Caki2 (cell line): Measurements from ENCODE around the gene FAM107B. TPM values are rescaled to one million over a fixed set of nuclear protein-coding genes. Genes with fewer than 3 reads are reported as not detected.
A peak's percentile ranks its signal among the peaks of the same experiment; 100 is the strongest.

Experiments used
- DNase-seq: peaks from one replicate; pipeline ENCODE4 v3.0.0-alpha.2; 2015; ENCODE audit warnings: low read depth
- in situ Hi-C: cut with HindIII; loops from 2 replicates; pipeline ENCODE4 v1.10.0; 2016; ENCODE audit warnings: low sequenced_read_pairs, low pct_unique_long_range_greater_than_20kb, mixed read lengths
- total RNA-seq: library from RNA; depleted of rRNA; stranded (reverse); fragments of >200 nt; shearing (Covaris generic); gene quantifications from 2 replicates; pipeline ENCODE4 v1.2.3, GENCODE V29; 2014; ENCODE audit warnings: low replicate concordance

FAM107B gene
- total RNA-seq, 1 experiment from 2014 or later = 125 TPM

GRCh38 chr10:14782691-14783363, 8.1 kb upstream of the FAM107B start:
- in situ Hi-C loops = no loop called here
- DNase-seq = peak; percentile 80

GRCh38 chr10:14781763-14782162, 7.1 kb upstream of the FAM107B start:
- no peak for DNase-seq
- in situ Hi-C loops = no loop called here

GRCh38 chr10:14779001-14779651, 4.4 kb upstream of the FAM107B start:
- no peak for DNase-seq
- in situ Hi-C loops = no loop called here

GRCh38 chr10:14776546-14776945, 1.8 kb upstream of the FAM107B start:
- in situ Hi-C loops = no loop called here
- DNase-seq = no peak

- in situ Hi-C loops = no loop called here
- DNase-seq = no peak
Measured at GRCh38 chr10:14775656-14776055, 959 bp upstream of the FAM107B start.

- no peak for DNase-seq
- in situ Hi-C loops = no loop called here
Measured at GRCh38 chr10:14774214-14774580, 500 bp downstream of the FAM107B start.

GRCh38 chr10:14773551-14774213, 1.0 kb downstream of the FAM107B start:
- no peak for DNase-seq
- in situ Hi-C loops = no loop called here

- DNase-seq = no peak
- in situ Hi-C loops = no loop called here
Measured at GRCh38 chr10:14772399-14772798, 2.3 kb downstream of the FAM107B start.

- in situ Hi-C loops = no loop called here
Measured at GRCh38 chr10:14770927-14771326, 3.8 kb downstream of the FAM107B start.

GRCh38 chr10:14761372-14761771, 13.3 kb downstream of the FAM107B start:
- in situ Hi-C loops = no loop called here
- no peak for DNase-seq

More at GRCh38 chr10:14770927-14771326, 3.8 kb downstream of the FAM107B start:
- no peak for DNase-seq

GRCh38 chr10:14758994-14759664, 15.6 kb downstream of the FAM107B start:
- no peak for DNase-seq
- in situ Hi-C loops = no loop called here

- in situ Hi-C loops = no loop called here
- DNase-seq = no peak
Measured at GRCh38 chr10:14758451-14758850, 16.2 kb downstream of the FAM107B start.

GRCh38 chr10:14757986-14758385, 16.7 kb downstream of the FAM107B start:
- in situ Hi-C loops = no loop called here
- no peak for DNase-seq

GRCh38 chr10:14757394-14757793, 17.3 kb downstream of the FAM107B start:
- in situ Hi-C loops = no loop called here
- DNase-seq = no peak

GRCh38 chr10:14753441-14753840, 21.3 kb downstream of the FAM107B start:
- no peak for DNase-seq
- in situ Hi-C loops = no loop called here

- in situ Hi-C loops = no loop called here
- no peak for DNase-seq
Measured at GRCh38 chr10:14751921-14752320, 22.8 kb downstream of the FAM107B start.

- in situ Hi-C loops = no loop called here
- no peak for DNase-seq
Measured at GRCh38 chr10:14751014-14751896, 23.4 kb downstream of the FAM107B start.
